ENCODE measurements around the gene R3HDML. TPM values are rescaled to one million over a fixed set of nuclear protein-coding genes. Genes with fewer than 3 reads are reported as not detected.

Gene R3HDML
- total and polyA plus RNA-seq, 10 of the 15 experiments (the other 5 are each of a cell fraction or from before 2014, with no cell fraction given): not detected

- TF ChIP-seq SPI1 (IDR thresholded peaks at IDR 0.05; ENCODE audit: borderline replicate concordance, insufficient read depth, low read depth, low read length) (no peak), SIX5 (IDR thresholded peaks at IDR 0.05; ENCODE audit: low read depth, low read length, severe bottlenecking) (no peak), HDAC6 (IDR thresholded peaks at IDR 0.05; ENCODE audit: unreplicated experiment) (no peak), HDAC2 (IDR thresholded peaks at IDR 0.05) (no peak), NFYA (IDR thresholded peaks at IDR 0.05; ENCODE audit: borderline replicate concordance, low read depth, low read length) (no peak), RELB (IDR thresholded peaks at IDR 0.05; ENCODE audit: low read depth) (no peak), EED (IDR thresholded peaks at IDR 0.05; ENCODE audit: low read depth) (no peak), NFIC (IDR thresholded peaks at IDR 0.05; ENCODE audit: low read depth, low read length) (no peak), BCL11A (IDR thresholded peaks at IDR 0.05; ENCODE audit: low read depth, low read length) (no peak), ZNF384 (IDR thresholded peaks at IDR 0.05; ENCODE audit: borderline replicate concordance, low read depth, low read length) (no peak)
- TF ChIP-seq, protein P1, sequence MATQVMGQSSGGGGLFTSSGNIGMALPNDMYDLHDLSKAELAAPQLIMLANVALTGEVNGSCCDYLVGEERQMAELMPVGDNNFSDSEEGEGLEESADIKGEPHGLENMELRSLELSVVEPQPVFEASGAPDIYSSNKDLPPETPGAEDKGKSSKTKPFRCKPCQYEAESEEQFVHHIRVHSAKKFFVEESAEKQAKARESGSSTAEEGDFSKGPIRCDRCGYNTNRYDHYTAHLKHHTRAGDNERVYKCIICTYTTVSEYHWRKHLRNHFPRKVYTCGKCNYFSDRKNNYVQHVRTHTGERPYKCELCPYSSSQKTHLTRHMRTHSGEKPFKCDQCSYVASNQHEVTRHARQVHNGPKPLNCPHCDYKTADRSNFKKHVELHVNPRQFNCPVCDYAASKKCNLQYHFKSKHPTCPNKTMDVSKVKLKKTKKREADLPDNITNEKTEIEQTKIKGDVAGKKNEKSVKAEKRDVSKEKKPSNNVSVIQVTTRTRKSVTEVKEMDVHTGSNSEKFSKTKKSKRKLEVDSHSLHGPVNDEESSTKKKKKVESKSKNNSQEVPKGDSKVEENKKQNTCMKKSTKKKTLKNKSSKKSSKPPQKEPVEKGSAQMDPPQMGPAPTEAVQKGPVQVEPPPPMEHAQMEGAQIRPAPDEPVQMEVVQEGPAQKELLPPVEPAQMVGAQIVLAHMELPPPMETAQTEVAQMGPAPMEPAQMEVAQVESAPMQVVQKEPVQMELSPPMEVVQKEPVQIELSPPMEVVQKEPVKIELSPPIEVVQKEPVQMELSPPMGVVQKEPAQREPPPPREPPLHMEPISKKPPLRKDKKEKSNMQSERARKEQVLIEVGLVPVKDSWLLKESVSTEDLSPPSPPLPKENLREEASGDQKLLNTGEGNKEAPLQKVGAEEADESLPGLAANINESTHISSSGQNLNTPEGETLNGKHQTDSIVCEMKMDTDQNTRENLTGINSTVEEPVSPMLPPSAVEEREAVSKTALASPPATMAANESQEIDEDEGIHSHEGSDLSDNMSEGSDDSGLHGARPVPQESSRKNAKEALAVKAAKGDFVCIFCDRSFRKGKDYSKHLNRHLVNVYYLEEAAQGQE (IDR thresholded peaks at IDR 0.05; ENCODE audit: low read depth, low read length): no peak
- TF ChIP-seq, protein P2, sequence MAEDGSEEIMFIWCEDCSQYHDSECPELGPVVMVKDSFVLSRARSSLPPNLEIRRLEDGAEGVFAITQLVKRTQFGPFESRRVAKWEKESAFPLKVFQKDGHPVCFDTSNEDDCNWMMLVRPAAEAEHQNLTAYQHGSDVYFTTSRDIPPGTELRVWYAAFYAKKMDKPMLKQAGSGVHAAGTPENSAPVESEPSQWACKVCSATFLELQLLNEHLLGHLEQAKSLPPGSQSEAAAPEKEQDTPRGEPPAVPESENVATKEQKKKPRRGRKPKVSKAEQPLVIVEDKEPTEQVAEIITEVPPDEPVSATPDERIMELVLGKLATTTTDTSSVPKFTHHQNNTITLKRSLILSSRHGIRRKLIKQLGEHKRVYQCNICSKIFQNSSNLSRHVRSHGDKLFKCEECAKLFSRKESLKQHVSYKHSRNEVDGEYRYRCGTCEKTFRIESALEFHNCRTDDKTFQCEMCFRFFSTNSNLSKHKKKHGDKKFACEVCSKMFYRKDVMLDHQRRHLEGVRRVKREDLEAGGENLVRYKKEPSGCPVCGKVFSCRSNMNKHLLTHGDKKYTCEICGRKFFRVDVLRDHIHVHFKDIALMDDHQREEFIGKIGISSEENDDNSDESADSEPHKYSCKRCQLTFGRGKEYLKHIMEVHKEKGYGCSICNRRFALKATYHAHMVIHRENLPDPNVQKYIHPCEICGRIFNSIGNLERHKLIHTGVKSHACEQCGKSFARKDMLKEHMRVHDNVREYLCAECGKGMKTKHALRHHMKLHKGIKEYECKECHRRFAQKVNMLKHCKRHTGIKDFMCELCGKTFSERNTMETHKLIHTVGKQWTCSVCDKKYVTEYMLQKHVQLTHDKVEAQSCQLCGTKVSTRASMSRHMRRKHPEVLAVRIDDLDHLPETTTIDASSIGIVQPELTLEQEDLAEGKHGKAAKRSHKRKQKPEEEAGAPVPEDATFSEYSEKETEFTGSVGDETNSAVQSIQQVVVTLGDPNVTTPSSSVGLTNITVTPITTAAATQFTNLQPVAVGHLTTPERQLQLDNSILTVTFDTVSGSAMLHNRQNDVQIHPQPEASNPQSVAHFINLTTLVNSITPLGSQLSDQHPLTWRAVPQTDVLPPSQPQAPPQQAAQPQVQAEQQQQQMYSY (CRISPR knock-in tag; IDR thresholded peaks at IDR 0.05): no peak
- TF ChIP-seq, protein P3, sequence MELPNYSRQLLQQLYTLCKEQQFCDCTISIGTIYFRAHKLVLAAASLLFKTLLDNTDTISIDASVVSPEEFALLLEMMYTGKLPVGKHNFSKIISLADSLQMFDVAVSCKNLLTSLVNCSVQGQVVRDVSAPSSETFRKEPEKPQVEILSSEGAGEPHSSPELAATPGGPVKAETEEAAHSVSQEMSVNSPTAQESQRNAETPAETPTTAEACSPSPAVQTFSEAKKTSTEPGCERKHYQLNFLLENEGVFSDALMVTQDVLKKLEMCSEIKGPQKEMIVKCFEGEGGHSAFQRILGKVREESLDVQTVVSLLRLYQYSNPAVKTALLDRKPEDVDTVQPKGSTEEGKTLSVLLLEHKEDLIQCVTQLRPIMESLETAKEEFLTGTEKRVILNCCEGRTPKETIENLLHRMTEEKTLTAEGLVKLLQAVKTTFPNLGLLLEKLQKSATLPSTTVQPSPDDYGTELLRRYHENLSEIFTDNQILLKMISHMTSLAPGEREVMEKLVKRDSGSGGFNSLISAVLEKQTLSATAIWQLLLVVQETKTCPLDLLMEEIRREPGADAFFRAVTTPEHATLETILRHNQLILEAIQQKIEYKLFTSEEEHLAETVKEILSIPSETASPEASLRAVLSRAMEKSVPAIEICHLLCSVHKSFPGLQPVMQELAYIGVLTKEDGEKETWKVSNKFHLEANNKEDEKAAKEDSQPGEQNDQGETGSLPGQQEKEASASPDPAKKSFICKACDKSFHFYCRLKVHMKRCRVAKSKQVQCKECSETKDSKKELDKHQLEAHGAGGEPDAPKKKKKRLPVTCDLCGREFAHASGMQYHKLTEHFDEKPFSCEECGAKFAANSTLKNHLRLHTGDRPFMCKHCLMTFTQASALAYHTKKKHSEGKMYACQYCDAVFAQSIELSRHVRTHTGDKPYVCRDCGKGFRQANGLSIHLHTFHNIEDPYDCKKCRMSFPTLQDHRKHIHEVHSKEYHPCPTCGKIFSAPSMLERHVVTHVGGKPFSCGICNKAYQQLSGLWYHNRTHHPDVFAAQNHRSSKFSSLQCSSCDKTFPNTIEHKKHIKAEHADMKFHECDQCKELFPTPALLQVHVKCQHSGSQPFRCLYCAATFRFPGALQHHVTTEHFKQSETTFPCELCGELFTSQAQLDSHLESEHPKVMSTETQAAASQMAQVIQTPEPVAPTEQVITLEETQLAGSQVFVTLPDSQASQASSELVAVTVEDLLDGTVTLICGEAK (IDR thresholded peaks at IDR 0.05; ENCODE audit: borderline replicate concordance): no peak
- TF ChIP-seq, protein P4, sequence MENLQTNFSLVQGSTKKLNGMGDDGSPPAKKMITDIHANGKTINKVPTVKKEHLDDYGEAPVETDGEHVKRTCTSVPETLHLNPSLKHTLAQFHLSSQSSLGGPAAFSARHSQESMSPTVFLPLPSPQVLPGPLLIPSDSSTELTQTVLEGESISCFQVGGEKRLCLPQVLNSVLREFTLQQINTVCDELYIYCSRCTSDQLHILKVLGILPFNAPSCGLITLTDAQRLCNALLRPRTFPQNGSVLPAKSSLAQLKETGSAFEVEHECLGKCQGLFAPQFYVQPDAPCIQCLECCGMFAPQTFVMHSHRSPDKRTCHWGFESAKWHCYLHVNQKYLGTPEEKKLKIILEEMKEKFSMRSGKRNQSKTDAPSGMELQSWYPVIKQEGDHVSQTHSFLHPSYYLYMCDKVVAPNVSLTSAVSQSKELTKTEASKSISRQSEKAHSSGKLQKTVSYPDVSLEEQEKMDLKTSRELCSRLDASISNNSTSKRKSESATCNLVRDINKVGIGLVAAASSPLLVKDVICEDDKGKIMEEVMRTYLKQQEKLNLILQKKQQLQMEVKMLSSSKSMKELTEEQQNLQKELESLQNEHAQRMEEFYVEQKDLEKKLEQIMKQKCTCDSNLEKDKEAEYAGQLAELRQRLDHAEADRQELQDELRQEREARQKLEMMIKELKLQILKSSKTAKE (IDR thresholded peaks at IDR 0.05; ENCODE audit: low read depth, poor library complexity, severe bottlenecking): no peak
These were observed 47.7 kb downstream of the R3HDML start (continued) for GRCh38 chr20:44384423-44385027.
